HepG2 (cell line): Measurements from ENCODE around the gene CDC42EP4. TPM values are rescaled to one million over a fixed set of nuclear protein-coding genes. Genes with fewer than 3 reads are reported as not detected.
A peak's percentile ranks its signal among the peaks of the same experiment; 100 is the strongest.

Experiments
- GABPA ChIP-seq, 2 experiments: IDR thresholded peaks; 2 replicates each; pipeline ENCODE4 v1.6.1; 2011 to 2016; ENCODE audit warnings: low read depth in 2 of 2, low read length in 1 of 2, missing biosample characterization in 1 of 2, missing genetic modification characterization in 1 of 2
- HMG20B ChIP-seq: conservative IDR thresholded peaks from 2 replicates; pipeline ENCODE4 v1.6.1; 2016; ENCODE audit warnings: missing genetic modification reagents, missing compliant biosample characterization
- HNRNPLL ChIP-seq: fragments of 200-400 bp; formaldehyde crosslinking; IDR thresholded peaks from 2 replicates; pipeline ENCODE4 v1.6.1; 2017; ENCODE audit warnings: mild to moderate bottlenecking, low read depth, low read length; ENCODE audit not compliant: poor library complexity, severe bottlenecking
- ISL2 ChIP-seq: sonication (generic); formaldehyde crosslinking; IDR thresholded peaks from 2 replicates; pipeline ENCODE4 v1.5.0; 2020; ENCODE audit warnings: missing genetic modification reagents
- KAT2B ChIP-seq: fragments of 150-350 bp; IDR thresholded peaks from 2 replicates; pipeline ENCODE4 v1.6.1; 2014; ENCODE audit warnings: low read depth, low read length, borderline replicate concordance
- MAZ ChIP-seq, 2 experiments: sonication (generic) in 1 of 2; formaldehyde crosslinking in 1 of 2; IDR thresholded peaks; 2 replicates each; pipeline versions ENCODE4 v1.5.0 to v1.6.1; 2012 to 2020; ENCODE audit warnings: low read depth in 2 of 2, mild to moderate bottlenecking in 2 of 2, borderline replicate concordance in 1 of 2, improper control_type of control experiment in 1 of 2, low read length in 1 of 2, missing genetic modification reagents in 1 of 2, moderate library complexity in 1 of 2
- MIER2 ChIP-seq: IDR thresholded peaks from 2 replicates; pipeline ENCODE4 v1.6.1; 2016; ENCODE audit warnings: missing biosample characterization, missing genetic modification reagents
- TP53 ChIP-seq: sonication (generic); formaldehyde crosslinking; conservative IDR thresholded peaks from 2 replicates; pipeline ENCODE4 v1.4.0; 2020; ENCODE audit warnings: missing genetic modification reagents
- TRIM22 ChIP-seq: fragments of 450-650 bp; IDR thresholded peaks from 2 replicates; pipeline ENCODE4 v1.6.1; 2017
- ZBTB3 ChIP-seq: sonication (generic); formaldehyde crosslinking; IDR thresholded peaks from 2 replicates; pipeline ENCODE4 v1.4.0; 2020; ENCODE audit warnings: low read depth, mild to moderate bottlenecking, moderate library complexity, missing genetic modification reagents, borderline replicate concordance
- ZNF12 ChIP-seq: sonication (generic); formaldehyde crosslinking; IDR thresholded peaks from 2 replicates; pipeline ENCODE4 v1.5.0; 2020; ENCODE audit warnings: missing genetic modification reagents
- ZNF205 ChIP-seq: IDR thresholded peaks from 2 replicates; pipeline ENCODE4 v1.6.1; 2018; ENCODE audit warnings: missing biosample characterization, missing genetic modification reagents
- ZNF382 ChIP-seq: sonication (generic); formaldehyde crosslinking; IDR thresholded peaks from 2 replicates; pipeline ENCODE4 v1.5.0; 2020; ENCODE audit warnings: missing genetic modification reagents, mild to moderate bottlenecking, borderline replicate concordance
- ZSCAN29 ChIP-seq: sonication (generic); formaldehyde crosslinking; conservative IDR thresholded peaks from 2 replicates; pipeline ENCODE4 v1.4.0; 2020; ENCODE audit warnings: mild to moderate bottlenecking, missing genetic modification reagents
- polyA plus RNA-seq, 8 experiments: library from polyadenylated mRNA; depleted of rRNA in 3 of 8; stranded (reverse) in 7 of 8; unstranded in 1 of 8; fragments of >200 nt; fragmentation: Illumina TruSeq in 4 of 8; extraction: Trizol in 4 of 8; gene quantifications; 2 replicates each; pipeline versions ENCODE4 v1.2.1 to v1.2.3, GENCODE V29; 2011 to 2016; ENCODE audit warnings: low read depth in 4 of 8, missing spikeins in 1 of 8, mixed read lengths in 1 of 8; ENCODE audit not compliant: insufficient read depth in 1 of 8
- total RNA-seq, 5 experiments: library from RNA; depleted of rRNA; stranded (reverse); fragments of >200 nt; fragmentation: Illumina TruSeq; extraction: Trizol; gene quantifications; 2 replicates each; pipeline ENCODE4 v1.2.3, GENCODE V29; 2016; ENCODE audit warnings: low read depth in 1 of 5
- TF ChIP-seq, protein P1 (sequence below): sonication (generic); formaldehyde crosslinking; IDR thresholded peaks from 2 replicates; pipeline ENCODE4 v1.8.0; 2022; ENCODE audit warnings: mild to moderate bottlenecking, missing genetic modification reagents, borderline replicate concordance
- TF ChIP-seq, protein P2 (sequence below): sonication (generic); IDR thresholded peaks from 2 replicates; pipeline ENCODE4 v1.6.1; 2016; ENCODE audit warnings: low read depth, borderline replicate concordance

The CDC42EP4 gene
- total and polyA plus RNA-seq, 2 of the 13 experiments (the other 11 are each of a cell fraction or from before 2014, with no cell fraction given): 19.0 to 54.0 TPM

DNA sequence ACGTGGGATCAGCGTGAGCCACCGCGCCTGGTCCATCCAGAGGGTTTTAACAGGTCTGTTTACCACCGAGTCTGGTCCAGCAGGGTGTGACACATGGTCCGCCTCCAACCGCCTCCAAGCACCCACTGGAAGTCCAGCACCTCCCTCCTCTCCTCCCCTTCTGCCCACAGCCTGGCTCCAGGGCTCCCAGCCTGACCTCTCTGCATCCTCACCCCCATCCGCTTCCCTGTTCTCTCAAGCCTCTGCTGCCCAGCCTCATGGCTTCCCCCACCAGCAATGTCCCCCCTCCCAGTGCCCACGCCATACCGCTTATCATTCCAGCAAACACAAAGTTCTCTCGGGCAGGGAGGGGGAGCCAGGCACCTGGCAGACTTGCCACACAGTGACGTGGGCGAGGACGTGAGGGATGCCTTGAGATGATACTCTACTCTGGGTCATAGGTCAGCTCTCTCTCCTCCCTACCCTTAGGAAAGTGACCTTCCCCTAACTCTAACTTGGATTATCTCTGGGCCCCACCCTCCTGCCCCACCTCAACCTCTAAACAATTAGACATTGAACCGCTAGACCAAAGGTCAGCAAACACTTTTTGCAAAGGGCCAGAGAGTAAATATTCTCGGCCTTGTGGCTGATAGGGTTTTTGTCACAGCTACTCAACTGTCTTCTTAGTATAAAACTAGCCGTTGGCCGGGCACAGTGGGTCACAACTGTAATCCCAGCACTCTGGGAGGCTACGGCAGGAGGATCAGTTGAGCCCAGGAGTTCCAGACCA, 23.1 kb downstream of the CDC42EP4 start (continued):
- TF ChIP-seq ZSCAN29 (CRISPR knock-in tag) (peak; percentile 93), GABPA (IDR thresholded peaks at IDR 0.05; ENCODE audit: low read depth, low read length) (no peak), GABPA (CRISPR knock-in tag; IDR thresholded peaks at IDR 0.05; ENCODE audit: low read depth) (peak; percentile 43; the same call in 1 of the 2 replicates), TRIM22 (no peak), HMG20B (CRISPR knock-in tag) (peak; percentile 96), HNRNPLL (peak; percentile 24), TP53 (CRISPR knock-in tag) (no peak), MAZ (IDR thresholded peaks at IDR 0.05; ENCODE audit: borderline replicate concordance, low read depth, low read length) (no peak), MAZ (CRISPR knock-in tag; IDR thresholded peaks at IDR 0.05; ENCODE audit: low read depth) (peak; percentile 89), ZBTB3 (CRISPR knock-in tag) (peak; percentile 52; the same call in 1 of the 2 replicates), ZNF12 (CRISPR knock-in tag) (peak; percentile 85), KAT2B (no peak), ZNF205 (peak; percentile 37; the same call in 1 of the 2 replicates), MIER2 (peak; percentile 55; the same call in 1 of the 2 replicates), ZNF382 (CRISPR knock-in tag) (no peak), ISL2 (CRISPR knock-in tag) (peak; percentile 86)
- TF ChIP-seq, protein P1, sequence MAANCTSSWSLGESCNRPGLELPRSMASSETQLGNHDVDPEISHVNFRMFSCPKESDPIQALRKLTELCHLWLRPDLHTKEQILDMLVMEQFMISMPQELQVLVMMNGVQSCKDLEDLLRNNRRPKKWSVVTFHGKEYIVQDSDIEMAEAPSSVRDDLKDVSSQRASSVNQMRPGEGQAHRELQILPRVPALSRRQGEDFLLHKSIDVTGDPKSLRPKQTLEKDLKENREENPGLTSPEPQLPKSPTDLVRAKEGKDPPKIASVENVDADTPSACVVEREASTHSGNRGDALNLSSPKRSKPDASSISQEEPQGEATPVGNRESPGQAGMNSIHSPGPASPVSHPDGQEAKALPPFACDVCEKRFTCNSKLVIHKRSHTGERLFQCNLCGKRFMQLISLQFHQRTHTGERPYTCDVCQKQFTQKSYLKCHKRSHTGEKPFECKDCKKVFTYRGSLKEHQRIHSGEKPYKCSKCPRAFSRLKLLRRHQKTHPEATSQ (CRISPR knock-in tag): peak; percentile 89; the same call in 1 of the 2 replicates
- TF ChIP-seq, protein P2, sequence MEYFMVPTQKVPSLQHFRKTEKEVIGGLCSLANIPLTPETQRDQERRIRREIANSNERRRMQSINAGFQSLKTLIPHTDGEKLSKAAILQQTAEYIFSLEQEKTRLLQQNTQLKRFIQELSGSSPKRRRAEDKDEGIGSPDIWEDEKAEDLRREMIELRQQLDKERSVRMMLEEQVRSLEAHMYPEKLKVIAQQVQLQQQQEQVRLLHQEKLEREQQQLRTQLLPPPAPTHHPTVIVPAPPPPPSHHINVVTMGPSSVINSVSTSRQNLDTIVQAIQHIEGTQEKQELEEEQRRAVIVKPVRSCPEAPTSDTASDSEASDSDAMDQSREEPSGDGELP: peak; percentile 39; the same call in 1 of the 2 replicates
